Osteoblast (primary cell): ENCODE data around the gene ZFC3H1. TPM values are rescaled to one million over a fixed set of nuclear protein-coding genes. Genes with fewer than 3 reads are reported as not detected.

Source experiments
- DNase-seq: peaks from one replicate; pipeline ENCODE4 v3.0.0; 2011; ENCODE audit warnings: low spot score, mixed read lengths; ENCODE audit not compliant: insufficient read length; ENCODE audit errors: missing footprints
- H2AFZ ChIP-seq: 2 replicates; pipeline ENCODE4 v1.6.0; 2011; ENCODE audit warnings: mild to moderate bottlenecking, low read length
- H3K27ac ChIP-seq: 2 replicates; pipeline ENCODE4 v1.5.1; 2011; ENCODE audit warnings: mild to moderate bottlenecking, low read depth, low read length, moderate library complexity
- H3K27me3 ChIP-seq: 2 replicates; pipeline ENCODE4 v1.6.0; 2012; ENCODE audit warnings: mild to moderate bottlenecking, control low read depth, inconsistent platforms, low read length, moderate library complexity; ENCODE audit not compliant: insufficient read depth
- H3K36me3 ChIP-seq: 2 replicates; pipeline ENCODE4 v1.5.1; 2011; ENCODE audit warnings: mild to moderate bottlenecking, low read length, control low read depth, moderate library complexity; ENCODE audit not compliant: insufficient read depth
- H3K4me1 ChIP-seq: 2 replicates; pipeline ENCODE4 v1.5.1; 2011; ENCODE audit warnings: mild to moderate bottlenecking, low read length, control low read depth, moderate library complexity; ENCODE audit not compliant: insufficient read depth
- H3K4me2 ChIP-seq: 2 replicates; pipeline ENCODE4 v1.6.0; 2011; ENCODE audit warnings: mild to moderate bottlenecking, low read length; ENCODE audit not compliant: insufficient read depth
- H3K4me3 ChIP-seq: fragments of 200-600 bp; sonication (generic); 3 replicates; pipeline ENCODE4 v1.5.1; 2012; ENCODE audit warnings: mild to moderate bottlenecking, low read length, inconsistent platforms; ENCODE audit not compliant: insufficient read depth
- H3K79me2 ChIP-seq: 2 replicates; pipeline ENCODE4 v1.6.0; 2012; ENCODE audit warnings: mild to moderate bottlenecking, low read length, control low read depth, inconsistent platforms; ENCODE audit not compliant: insufficient read depth
- H3K9me3 ChIP-seq: 2 replicates; pipeline ENCODE4 v1.5.1; 2011; ENCODE audit warnings: low read depth, low read length, control low read depth
- H4K20me1 ChIP-seq: 2 replicates; pipeline ENCODE4 v1.6.0; 2012; ENCODE audit warnings: mild to moderate bottlenecking, low read length, control low read depth; ENCODE audit not compliant: insufficient read depth
- CTCF ChIP-seq: IDR thresholded peaks from 2 replicates; pipeline ENCODE4 v1.5.1; 2011; ENCODE audit warnings: mild to moderate bottlenecking, low read depth, low read length, moderate library complexity; ENCODE audit errors: extremely low read depth
- total RNA-seq: library from RNA; depleted of rRNA; stranded (reverse); fragments of >200 nt; gene quantifications from 2 replicates; pipeline ENCODE4 v1.2.3, GENCODE V29; 2012

ZFC3H1 gene
- total RNA-seq, 1 donor: 36.6 TPM

- Histone ChIP-seq H3K27me3 (no peaks in the 10 kb centered on the region), H3K36me3 (peaks cover 4% of the 10 kb centered on the region), H2AFZ (peak overlapping the region; percentile 90), H3K79me2 (peaks cover 51% of the 10 kb centered on the region), H3K27ac (peak overlapping the region; percentile 99), H3K9me3 (no peaks in the 10 kb centered on the region), H3K4me3 (peak overlapping the region; percentile 81), H4K20me1 (peaks cover 15% of the 10 kb centered on the region), H3K4me1 (peaks cover 17% of the 10 kb centered on the region), H3K4me2 (peak overlapping the region; percentile 91)
- peak; percentile 14 for DNase-seq
- TF ChIP-seq CTCF: no peak
Observed at GRCh38 chr12:71665090-71665463, 1.4 kb upstream of the ZFC3H1 start.

DNA sequence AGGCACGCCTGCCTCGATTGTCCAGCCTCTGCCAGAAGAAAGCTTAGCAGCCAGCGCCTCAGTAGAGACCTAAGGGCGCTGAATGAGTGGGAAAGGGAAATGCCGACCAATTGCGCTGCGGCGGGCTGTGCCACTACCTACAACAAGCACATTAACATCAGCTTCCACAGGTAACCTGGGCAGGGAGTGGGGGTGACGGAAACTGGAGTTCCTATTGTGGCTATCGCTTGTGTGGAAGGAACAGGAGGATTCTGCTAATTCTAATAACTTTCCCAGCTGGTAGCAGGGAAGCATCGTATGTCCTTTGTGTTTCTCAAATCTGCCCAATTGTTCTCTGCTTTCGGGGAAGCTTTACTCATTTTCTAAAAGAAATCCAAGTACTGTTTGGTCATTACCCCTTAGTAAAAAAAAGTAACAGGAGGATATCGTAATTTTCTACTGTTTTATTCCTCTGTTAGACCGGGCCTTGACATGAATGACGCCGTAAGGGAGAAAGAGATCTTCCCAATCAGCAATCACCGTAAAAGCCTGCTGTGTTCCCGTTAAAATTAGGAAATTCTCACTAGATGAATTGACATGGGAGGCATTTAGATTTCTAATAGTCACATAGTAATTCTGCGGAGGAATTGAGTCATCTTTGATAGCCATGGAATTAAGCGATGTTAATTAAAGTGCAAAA lies 902 bp upstream of the ZFC3H1 start:
- no peak for DNase-seq
- Histone ChIP-seq H3K79me2 (peaks cover 57% of the 10 kb centered on the region), H3K4me3 (peak overlapping the region; percentile 81)

GRCh38 chr12:71662849-71663560 lies 643 bp downstream of the ZFC3H1 start:
- Histone ChIP-seq H3K36me3 (peaks cover 25% of the 10 kb centered on the region), H3K79me2 (peaks cover 72% of the 10 kb centered on the region), H4K20me1 (peaks cover 22% of the 10 kb centered on the region), H3K27me3 (no peaks in the 10 kb centered on the region), H2AFZ (peak overlapping the region; percentile 54), H3K9me3 (no peaks in the 10 kb centered on the region), H3K4me2 (peak overlapping the region; percentile 89), H3K4me1 (peaks cover 17% of the 10 kb centered on the region), H3K4me3 (peak overlapping the region; percentile 81), H3K27ac (peak overlapping the region; percentile 99)
- TF ChIP-seq CTCF: no peak
- peak; percentile 46 for DNase-seq

More for the DNA sequence above, 902 bp upstream of the ZFC3H1 start:
- Histone ChIP-seq H2AFZ (peak overlapping the region; percentile 90), H3K9me3 (no peaks in the 10 kb centered on the region), H3K36me3 (peaks cover 9% of the 10 kb centered on the region), H3K27me3 (no peaks in the 10 kb centered on the region), H3K27ac (peak overlapping the region; percentile 99), H4K20me1 (peaks cover 18% of the 10 kb centered on the region), H3K4me2 (peak overlapping the region; percentile 91), H3K4me1 (peaks cover 17% of the 10 kb centered on the region)
- no peak for TF ChIP-seq CTCF

- Histone ChIP-seq H3K4me3 (peak overlapping the region; percentile 81), H3K27ac (peak overlapping the region; percentile 99), H3K36me3 (peaks cover 34% of the 10 kb centered on the region), H3K27me3 (no peaks in the 10 kb centered on the region), H3K9me3 (no peaks in the 10 kb centered on the region), H3K79me2 (peaks cover 82% of the 10 kb centered on the region), H4K20me1 (peaks cover 22% of the 10 kb centered on the region), H3K4me2 (peak overlapping the region; percentile 89), H2AFZ (no peak overlapping the region), H3K4me1 (peaks cover 17% of the 10 kb centered on the region)
- TF ChIP-seq CTCF: no peak
- peak; percentile 65 for DNase-seq
Observed at GRCh38 chr12:71661977-71662530, 1.6 kb downstream of the ZFC3H1 start.
